Liver (tissue), 3 donors: ENCODE data around the gene DMD.

Source experiments
- FOXA1 ChIP-seq: IDR thresholded peaks from 2 replicates; pipeline ENCODE4 v1.6.1; 2016; ENCODE audit warnings: antibody characterized with exemption
- GABPA ChIP-seq, 2 donors: IDR thresholded peaks in 1 of 2; conservative IDR thresholded peaks in 1 of 2; 2 replicates each; pipeline ENCODE4 v1.6.1; 2016; ENCODE audit warnings: antibody characterized with exemption in 2 of 2, mild to moderate bottlenecking in 1 of 2, moderate library complexity in 1 of 2
- RXRA ChIP-seq, 2 donors: IDR thresholded peaks; 2 replicates each; pipeline ENCODE4 v1.6.1; 2017 to 2018; ENCODE audit warnings: antibody characterized with exemption in 2 of 2, mild to moderate bottlenecking in 1 of 2
- TAF1 ChIP-seq: conservative IDR thresholded peaks from 2 replicates; pipeline ENCODE4 v1.6.1; 2016; ENCODE audit warnings: antibody characterized with exemption, mild to moderate bottlenecking
- TF ChIP-seq, protein P1 (sequence below): fragments of 150-350 bp; IDR thresholded peaks from 2 replicates; pipeline ENCODE4 v1.5.1; 2017; ENCODE audit warnings: improper control_type of control experiment, low read depth, low read length; ENCODE audit not compliant: missing input control
- TF ChIP-seq, protein P2 (sequence below): IDR thresholded peaks from 2 replicates; pipeline ENCODE4 v1.6.1; 2016; ENCODE audit warnings: antibody characterized with exemption, mild to moderate bottlenecking
- TF ChIP-seq, protein P3 (sequence below): IDR thresholded peaks from 2 replicates; pipeline ENCODE4 v1.6.1; 2016; ENCODE audit warnings: antibody characterized with exemption
- donor health status: healthy.
- donor health status: healthy.

DNA sequence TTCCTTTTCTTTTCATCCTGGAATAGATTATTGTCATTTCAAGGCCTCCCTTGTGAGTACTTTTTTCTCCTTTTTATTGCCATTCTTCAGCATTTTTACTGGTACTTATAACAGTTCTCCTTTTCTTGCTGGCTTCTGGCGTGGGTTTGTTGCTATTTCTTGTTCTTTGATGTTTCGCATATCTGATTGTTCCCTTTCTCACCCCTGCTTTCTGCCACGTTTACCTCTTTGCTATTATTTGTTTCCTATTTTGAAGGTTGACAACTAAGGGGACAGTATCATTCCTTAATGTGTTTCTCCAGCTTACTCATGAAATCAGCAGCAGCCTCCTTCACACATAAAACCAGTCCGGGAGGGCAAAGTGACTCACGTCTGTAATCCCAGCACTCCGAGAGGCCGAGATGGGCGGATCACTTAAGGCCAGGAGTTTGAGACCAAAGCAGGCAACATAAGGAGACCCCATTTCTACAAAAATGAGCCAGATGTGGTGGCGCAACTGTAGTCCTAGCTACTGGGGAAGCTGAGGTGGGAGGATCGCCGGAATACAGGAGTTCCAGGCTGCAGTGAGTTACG, 72.6 kb downstream of the DMD start:
- TF ChIP-seq, protein P1, sequence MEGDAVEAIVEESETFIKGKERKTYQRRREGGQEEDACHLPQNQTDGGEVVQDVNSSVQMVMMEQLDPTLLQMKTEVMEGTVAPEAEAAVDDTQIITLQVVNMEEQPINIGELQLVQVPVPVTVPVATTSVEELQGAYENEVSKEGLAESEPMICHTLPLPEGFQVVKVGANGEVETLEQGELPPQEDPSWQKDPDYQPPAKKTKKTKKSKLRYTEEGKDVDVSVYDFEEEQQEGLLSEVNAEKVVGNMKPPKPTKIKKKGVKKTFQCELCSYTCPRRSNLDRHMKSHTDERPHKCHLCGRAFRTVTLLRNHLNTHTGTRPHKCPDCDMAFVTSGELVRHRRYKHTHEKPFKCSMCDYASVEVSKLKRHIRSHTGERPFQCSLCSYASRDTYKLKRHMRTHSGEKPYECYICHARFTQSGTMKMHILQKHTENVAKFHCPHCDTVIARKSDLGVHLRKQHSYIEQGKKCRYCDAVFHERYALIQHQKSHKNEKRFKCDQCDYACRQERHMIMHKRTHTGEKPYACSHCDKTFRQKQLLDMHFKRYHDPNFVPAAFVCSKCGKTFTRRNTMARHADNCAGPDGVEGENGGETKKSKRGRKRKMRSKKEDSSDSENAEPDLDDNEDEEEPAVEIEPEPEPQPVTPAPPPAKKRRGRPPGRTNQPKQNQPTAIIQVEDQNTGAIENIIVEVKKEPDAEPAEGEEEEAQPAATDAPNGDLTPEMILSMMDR, result no peak
- TF ChIP-seq, protein P2, sequence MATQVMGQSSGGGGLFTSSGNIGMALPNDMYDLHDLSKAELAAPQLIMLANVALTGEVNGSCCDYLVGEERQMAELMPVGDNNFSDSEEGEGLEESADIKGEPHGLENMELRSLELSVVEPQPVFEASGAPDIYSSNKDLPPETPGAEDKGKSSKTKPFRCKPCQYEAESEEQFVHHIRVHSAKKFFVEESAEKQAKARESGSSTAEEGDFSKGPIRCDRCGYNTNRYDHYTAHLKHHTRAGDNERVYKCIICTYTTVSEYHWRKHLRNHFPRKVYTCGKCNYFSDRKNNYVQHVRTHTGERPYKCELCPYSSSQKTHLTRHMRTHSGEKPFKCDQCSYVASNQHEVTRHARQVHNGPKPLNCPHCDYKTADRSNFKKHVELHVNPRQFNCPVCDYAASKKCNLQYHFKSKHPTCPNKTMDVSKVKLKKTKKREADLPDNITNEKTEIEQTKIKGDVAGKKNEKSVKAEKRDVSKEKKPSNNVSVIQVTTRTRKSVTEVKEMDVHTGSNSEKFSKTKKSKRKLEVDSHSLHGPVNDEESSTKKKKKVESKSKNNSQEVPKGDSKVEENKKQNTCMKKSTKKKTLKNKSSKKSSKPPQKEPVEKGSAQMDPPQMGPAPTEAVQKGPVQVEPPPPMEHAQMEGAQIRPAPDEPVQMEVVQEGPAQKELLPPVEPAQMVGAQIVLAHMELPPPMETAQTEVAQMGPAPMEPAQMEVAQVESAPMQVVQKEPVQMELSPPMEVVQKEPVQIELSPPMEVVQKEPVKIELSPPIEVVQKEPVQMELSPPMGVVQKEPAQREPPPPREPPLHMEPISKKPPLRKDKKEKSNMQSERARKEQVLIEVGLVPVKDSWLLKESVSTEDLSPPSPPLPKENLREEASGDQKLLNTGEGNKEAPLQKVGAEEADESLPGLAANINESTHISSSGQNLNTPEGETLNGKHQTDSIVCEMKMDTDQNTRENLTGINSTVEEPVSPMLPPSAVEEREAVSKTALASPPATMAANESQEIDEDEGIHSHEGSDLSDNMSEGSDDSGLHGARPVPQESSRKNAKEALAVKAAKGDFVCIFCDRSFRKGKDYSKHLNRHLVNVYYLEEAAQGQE, result no peak
- TF ChIP-seq FOXA1 (no peak), GABPA (IDR thresholded peaks at IDR 0.05 in 1 of 2, conservative IDR thresholded peaks at IDR 0.05 in 1 of 2) (no peak), RXRA (IDR thresholded peaks at IDR 0.05) (no peak), TAF1 (no peak)
- TF ChIP-seq, protein P3, sequence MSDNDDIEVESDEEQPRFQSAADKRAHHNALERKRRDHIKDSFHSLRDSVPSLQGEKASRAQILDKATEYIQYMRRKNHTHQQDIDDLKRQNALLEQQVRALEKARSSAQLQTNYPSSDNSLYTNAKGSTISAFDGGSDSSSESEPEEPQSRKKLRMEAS, result no peak
